Measurements from ENCODE around the gene NKAIN4. TPM values are rescaled to one million over a fixed set of nuclear protein-coding genes. Genes with fewer than 3 reads are reported as not detected.
"Not testable (repeated sequence)": the region's sequence is repeated elsewhere in the genome, so short reads cannot be mapped to it uniquely, and the experiment has no call there.

The NKAIN4 gene
- total RNA-seq, 1 donor from 2014 or later = 1.1 TPM

DNA sequence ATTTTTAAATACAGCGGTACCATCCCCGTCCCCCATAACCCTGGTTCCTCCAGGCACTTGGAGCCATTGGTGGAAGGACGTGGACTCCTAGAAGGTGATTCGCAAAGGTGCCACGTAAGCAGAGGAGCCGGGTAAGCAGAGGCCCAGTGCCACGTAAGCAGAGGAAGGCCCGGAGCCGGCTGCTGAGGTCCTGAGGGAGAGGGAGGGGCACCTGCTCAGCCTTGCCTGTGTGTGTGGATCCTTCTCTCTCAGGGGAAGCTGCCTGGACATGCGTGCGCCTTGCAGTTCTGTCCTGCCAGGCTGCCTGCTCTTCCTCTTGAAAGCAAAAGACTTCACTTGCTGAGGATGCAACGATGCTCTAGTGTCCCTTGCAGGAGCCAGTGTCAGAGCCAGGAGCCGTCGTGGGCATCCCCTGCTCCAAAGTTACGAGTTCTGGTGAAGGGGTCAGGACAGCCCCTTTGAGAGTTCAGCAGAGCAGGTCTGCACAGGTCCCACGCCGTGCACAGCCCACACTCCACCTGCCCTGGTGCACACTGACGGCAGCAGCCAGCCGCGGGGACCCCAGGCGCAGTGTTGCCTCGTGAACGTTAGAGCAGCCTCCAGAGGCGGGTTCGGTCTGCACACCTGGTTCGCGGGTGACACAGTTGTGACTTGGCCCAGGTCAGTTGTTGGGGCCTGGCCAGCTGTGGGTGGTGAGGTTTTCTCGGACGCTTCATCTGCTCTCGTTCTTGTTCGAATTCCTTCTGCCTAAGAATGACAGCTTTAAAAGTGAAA lies 1.9 kb upstream of the NKAIN4 start:
- H3K27me3 ChIP-seq (ENCODE audit: control insufficient read depth, insufficient read depth, low read length) = peaks cover 20% of the 10 kb centered on the region

GRCh38 chr20:63254606-63255384 lies 532 bp upstream of the NKAIN4 start:
- TF ChIP-seq, protein P1, sequence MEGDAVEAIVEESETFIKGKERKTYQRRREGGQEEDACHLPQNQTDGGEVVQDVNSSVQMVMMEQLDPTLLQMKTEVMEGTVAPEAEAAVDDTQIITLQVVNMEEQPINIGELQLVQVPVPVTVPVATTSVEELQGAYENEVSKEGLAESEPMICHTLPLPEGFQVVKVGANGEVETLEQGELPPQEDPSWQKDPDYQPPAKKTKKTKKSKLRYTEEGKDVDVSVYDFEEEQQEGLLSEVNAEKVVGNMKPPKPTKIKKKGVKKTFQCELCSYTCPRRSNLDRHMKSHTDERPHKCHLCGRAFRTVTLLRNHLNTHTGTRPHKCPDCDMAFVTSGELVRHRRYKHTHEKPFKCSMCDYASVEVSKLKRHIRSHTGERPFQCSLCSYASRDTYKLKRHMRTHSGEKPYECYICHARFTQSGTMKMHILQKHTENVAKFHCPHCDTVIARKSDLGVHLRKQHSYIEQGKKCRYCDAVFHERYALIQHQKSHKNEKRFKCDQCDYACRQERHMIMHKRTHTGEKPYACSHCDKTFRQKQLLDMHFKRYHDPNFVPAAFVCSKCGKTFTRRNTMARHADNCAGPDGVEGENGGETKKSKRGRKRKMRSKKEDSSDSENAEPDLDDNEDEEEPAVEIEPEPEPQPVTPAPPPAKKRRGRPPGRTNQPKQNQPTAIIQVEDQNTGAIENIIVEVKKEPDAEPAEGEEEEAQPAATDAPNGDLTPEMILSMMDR (IDR thresholded peaks at IDR 0.05; ENCODE audit: insufficient read depth, low read length, severe bottlenecking) = peak; percentile 25
- peaks cover 18% of the 10 kb centered on the region for H3K27me3 ChIP-seq (ENCODE audit: control insufficient read depth, insufficient read depth, low read length)
- no peak overlapping the region for H3K4me3 ChIP-seq (ENCODE audit: low read depth, low read length)
- no peaks in the 10 kb centered on the region for H3K36me3 ChIP-seq (ENCODE audit: control insufficient read depth, insufficient read depth, low read length)
- no peak for DNase-seq (ENCODE audit: low read depth)
- no peak for FAIRE-seq

More for the DNA sequence above, 1.9 kb upstream of the NKAIN4 start:
- TF ChIP-seq, protein P1 (IDR thresholded peaks at IDR 0.05; ENCODE audit: insufficient read depth, low read length, severe bottlenecking) = no peak
- FAIRE-seq = peak; percentile 64
- Histone ChIP-seq H3K4me3 (ENCODE audit: low read depth, low read length) (no peak overlapping the region), H3K36me3 (ENCODE audit: control insufficient read depth, insufficient read depth, low read length) (no peaks in the 10 kb centered on the region)
- DNase-seq (ENCODE audit: low read depth) = peak; percentile 88

DNA sequence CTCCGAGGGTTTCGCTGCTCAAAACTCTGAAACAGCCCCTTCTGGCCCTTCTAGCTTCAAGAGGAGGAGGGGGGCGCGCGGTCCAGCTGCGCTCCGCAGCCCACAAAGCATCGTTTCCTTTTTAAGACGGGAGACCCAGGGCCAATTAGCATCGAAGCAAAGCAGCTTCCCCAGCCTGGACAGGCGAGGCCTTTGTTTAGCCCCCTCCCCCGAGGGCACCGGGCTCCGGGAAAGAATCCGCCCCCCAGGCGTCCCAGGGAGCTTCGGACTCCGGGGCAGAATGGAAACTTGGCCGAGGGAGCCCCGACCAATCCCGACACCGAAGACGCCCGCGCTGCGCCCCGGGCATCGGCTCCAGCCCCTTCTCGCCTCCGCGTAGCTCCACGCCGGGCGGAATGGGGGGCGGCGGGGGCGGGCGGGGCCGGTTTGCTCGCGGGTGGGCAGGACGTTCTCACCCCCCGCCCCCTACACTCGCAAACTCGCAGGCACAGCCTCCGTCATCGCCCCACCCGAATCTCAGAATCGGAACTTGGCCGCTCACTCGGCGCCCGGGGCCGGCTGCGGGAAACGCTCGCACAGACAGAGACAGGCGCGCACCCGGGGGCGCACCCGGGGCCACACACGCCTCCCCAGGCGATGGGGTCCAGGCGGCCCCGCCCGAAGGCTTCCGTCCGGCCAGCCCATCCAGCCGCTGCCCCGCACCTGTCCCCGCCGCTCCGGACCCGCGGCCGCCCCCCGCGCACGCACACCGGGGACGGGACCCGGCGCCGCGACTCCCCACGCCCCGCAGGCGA lies 628 bp downstream of the NKAIN4 start:
- no peak for DNase-seq (ENCODE audit: low read depth)
- H3K36me3 ChIP-seq (ENCODE audit: control insufficient read depth, insufficient read depth, low read length) = no peaks in the 10 kb centered on the region
- H3K27me3 ChIP-seq (ENCODE audit: control insufficient read depth, insufficient read depth, low read length) = peaks cover 18% of the 10 kb centered on the region
- no peak for FAIRE-seq
- TF ChIP-seq, protein P1 (IDR thresholded peaks at IDR 0.05; ENCODE audit: insufficient read depth, low read length, severe bottlenecking) = no peak
- peak overlapping the region; percentile 2 for H3K4me3 ChIP-seq (ENCODE audit: low read depth, low read length)

- Histone ChIP-seq H3K27me3 (ENCODE audit: control insufficient read depth, insufficient read depth, low read length) (peaks cover 18% of the 10 kb centered on the region), H3K36me3 (ENCODE audit: control insufficient read depth, insufficient read depth, low read length) (no peaks in the 10 kb centered on the region), H3K4me3 (ENCODE audit: low read depth, low read length) (no peak overlapping the region)
- FAIRE-seq (no peak), DNase-seq (ENCODE audit: low read depth) (no peak)
- TF ChIP-seq, protein P1 (IDR thresholded peaks at IDR 0.05; ENCODE audit: insufficient read depth, low read length, severe bottlenecking) = no peak
Observed at GRCh38 chr20:63253065-63253437, 1.2 kb downstream of the NKAIN4 start.

DNA sequence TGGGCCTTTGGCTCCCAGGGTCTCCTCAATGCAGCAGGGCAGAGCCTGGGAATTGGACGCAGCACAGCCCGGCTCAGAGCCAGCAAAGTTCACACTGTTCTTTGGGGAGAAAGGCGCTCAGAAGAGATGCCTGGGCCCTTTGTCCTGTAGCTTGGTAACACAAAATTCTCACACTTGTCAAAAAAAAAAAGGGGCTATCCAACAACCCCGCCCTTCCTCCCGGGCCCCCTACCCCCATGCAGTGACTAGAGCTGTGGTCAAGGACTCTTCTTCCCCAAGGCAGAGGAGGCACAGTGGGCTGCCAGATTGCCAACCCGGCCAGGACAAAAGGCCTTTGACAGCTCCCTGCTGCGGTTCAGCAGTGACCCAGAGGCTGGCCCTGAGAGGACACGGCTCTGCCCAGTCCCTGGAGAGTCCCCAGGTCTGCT lies 2.0 kb downstream of the NKAIN4 start:
- no peaks in the 10 kb centered on the region for H3K36me3 ChIP-seq (ENCODE audit: control insufficient read depth, insufficient read depth, low read length)
- TF ChIP-seq, protein P1 (IDR thresholded peaks at IDR 0.05; ENCODE audit: insufficient read depth, low read length, severe bottlenecking) = no peak
- no peak for FAIRE-seq
- no peak for DNase-seq (ENCODE audit: low read depth)
- no peak overlapping the region for H3K4me3 ChIP-seq (ENCODE audit: low read depth, low read length)
- peaks cover 18% of the 10 kb centered on the region for H3K27me3 ChIP-seq (ENCODE audit: control insufficient read depth, insufficient read depth, low read length)

DNA sequence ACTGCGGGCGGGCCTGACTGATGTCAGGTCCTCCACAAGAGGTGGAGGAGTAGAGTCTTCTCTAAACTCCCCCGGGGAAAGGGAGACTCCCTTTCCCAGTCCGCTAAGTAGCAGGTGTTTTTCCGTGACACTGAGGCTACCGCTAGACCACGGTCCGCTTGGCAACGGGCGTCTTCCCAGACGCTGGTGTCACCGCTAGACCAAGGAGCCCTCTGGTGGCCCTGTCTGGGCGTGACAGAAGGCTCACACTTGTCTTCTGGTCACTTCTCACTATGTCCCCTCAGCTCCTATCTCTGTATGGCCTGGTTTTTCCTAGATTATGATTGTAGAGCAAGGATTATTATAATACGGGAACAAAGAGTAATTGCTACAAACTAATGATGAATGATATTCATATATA lies 2.9 kb downstream of the NKAIN4 start:
- not testable (repeated sequence) for FAIRE-seq; DNase-seq (ENCODE audit: low read depth); H3K36me3 ChIP-seq (ENCODE audit: control insufficient read depth, insufficient read depth, low read length); H3K4me3 ChIP-seq (ENCODE audit: low read depth, low read length)
- H3K27me3 ChIP-seq (ENCODE audit: control insufficient read depth, insufficient read depth, low read length) = peaks cover 23% of the 10 kb centered on the region

All from bronchial epithelial cell (primary cell).